GM12875 (cell line): ENCODE data around the gene B4GALT3.

Experiments used
- H3K4me3 ChIP-seq: one replicate; pipeline ENCODE4 v1.5.1; 2011; ENCODE audit warnings: low read depth, low read length, control low read depth
- CTCF ChIP-seq: IDR thresholded peaks from 2 replicates; pipeline ENCODE4 v1.5.1; 2011; ENCODE audit warnings: low read depth, mild to moderate bottlenecking, control low read depth, inconsistent platforms, low read length, moderate library complexity, borderline replicate concordance; ENCODE audit not compliant: insufficient read depth

The B4GALT3 gene

DNA sequence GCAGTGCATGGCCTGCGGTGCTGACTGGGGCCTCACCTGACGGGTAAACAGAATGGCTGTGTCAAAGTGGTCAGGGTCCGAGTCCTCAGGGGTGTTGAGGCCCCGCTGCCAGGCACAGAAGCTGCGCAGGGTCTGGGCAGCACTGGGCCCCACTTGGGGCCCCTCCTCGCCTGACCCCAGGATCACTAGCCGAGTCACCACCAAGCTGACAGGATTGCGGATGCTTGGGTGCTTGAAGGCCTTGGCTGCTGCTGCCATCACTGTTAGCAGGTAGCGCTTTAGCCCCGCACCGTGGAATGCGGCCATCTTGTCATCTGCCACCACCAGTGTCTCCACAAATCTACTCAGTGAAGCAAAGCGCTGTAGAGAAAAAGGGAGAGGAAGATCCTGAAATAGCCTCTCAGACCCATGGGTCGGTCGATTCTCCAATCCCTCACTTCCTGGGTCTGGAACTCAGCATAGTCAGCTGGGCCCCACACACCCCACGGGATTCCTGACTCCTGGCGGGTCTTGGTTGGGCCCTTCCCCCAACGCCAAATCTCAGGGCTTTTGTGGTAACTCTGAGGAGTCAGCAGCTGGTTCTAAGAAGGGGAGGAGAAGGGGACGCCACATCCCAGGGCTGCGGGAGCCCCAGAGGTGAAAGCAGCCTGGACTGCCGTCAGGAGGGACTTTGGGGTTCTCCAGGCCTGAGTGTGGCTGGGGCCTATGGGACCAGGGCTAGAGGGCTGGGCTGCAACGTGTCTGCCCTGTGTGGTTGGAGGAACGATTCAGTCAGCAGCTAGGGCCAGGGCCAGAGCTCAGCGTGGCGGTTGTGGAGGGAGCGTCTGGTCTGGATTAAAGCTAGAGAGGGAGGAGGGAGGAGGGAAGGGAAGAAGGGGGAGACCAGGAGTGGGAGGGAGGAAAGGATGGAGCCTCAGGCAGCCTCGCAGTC is 19.5 kb upstream of the B4GALT3 start:
- TF ChIP-seq CTCF: no peak
- no peak overlapping the region for H3K4me3 ChIP-seq

GRCh38 chr1:161196111-161196510 is 18.8 kb upstream of the B4GALT3 start:
- no peak overlapping the region for H3K4me3 ChIP-seq
- no peak for TF ChIP-seq CTCF

- TF ChIP-seq CTCF: no peak
These were observed 17.9 kb upstream of the B4GALT3 start for GRCh38 chr1:161195171-161195570.

GRCh38 chr1:161193561-161194235 is 16.4 kb upstream of the B4GALT3 start:
- TF ChIP-seq CTCF: no peak
- no peak overlapping the region for H3K4me3 ChIP-seq

More at GRCh38 chr1:161195171-161195570, 17.9 kb upstream of the B4GALT3 start:
- H3K4me3 ChIP-seq: no peak overlapping the region

GRCh38 chr1:161192476-161193465 is 15.5 kb upstream of the B4GALT3 start:
- TF ChIP-seq CTCF: peak; percentile 88
- H3K4me3 ChIP-seq: no peak overlapping the region

GRCh38 chr1:161191971-161192370 is 14.7 kb upstream of the B4GALT3 start:
- TF ChIP-seq CTCF: no peak

More at GRCh38 chr1:161191971-161192370, 14.7 kb upstream of the B4GALT3 start:
- H3K4me3 ChIP-seq: no peak overlapping the region
